Lung (tissue), 12 donors: ENCODE measurements around the gene PURB. TPM values are rescaled to one million over a fixed set of nuclear protein-coding genes. Genes with fewer than 3 reads are reported as not detected.

ENCODE experiments used
- ATAC-seq: fragments of 200-7000 bp; cut with Tn5 transposase; one replicate; pipeline ENCODE4 v1.9.1; 2020; ENCODE audit warnings: moderate number of reproducible peaks; ENCODE audit not compliant: insufficient read depth, low FRiP score
- DNase-seq, 3 donors: peaks; one replicate each; pipeline ENCODE4 v3.0.0-alpha.2; 2013 to 2017
- H3K27ac ChIP-seq, 2 donors: one replicate each; pipeline ENCODE4 v1.5.1; 2013; ENCODE audit warnings: mild to moderate bottlenecking in 2 of 2, moderate library complexity in 2 of 2, control low read depth in 1 of 2, inconsistent platforms in 1 of 2, low read depth in 1 of 2, low read length in 1 of 2
- H3K27me3 ChIP-seq, 3 donors: one replicate each; pipeline ENCODE4 v1.5.1; 2013; ENCODE audit warnings: low read length in 2 of 3; ENCODE audit not compliant: control insufficient read depth in 3 of 3, insufficient read depth in 3 of 3
- H3K36me3 ChIP-seq, 4 donors: one replicate each; pipeline ENCODE4 v1.5.1; 2013; ENCODE audit warnings: low read length in 4 of 4, mild to moderate bottlenecking in 1 of 4, moderate library complexity in 1 of 4; ENCODE audit not compliant: control insufficient read depth in 4 of 4, insufficient read depth in 4 of 4
- H3K4me1 ChIP-seq, 5 donors: one replicate each; pipeline ENCODE4 v1.5.1; 2013; ENCODE audit warnings: low read length in 5 of 5, mild to moderate bottlenecking in 2 of 5, moderate library complexity in 1 of 5; ENCODE audit not compliant: control insufficient read depth in 5 of 5, insufficient read depth in 5 of 5
- H3K4me3 ChIP-seq: one replicate; pipeline ENCODE4 v1.5.1; 2013; ENCODE audit warnings: mild to moderate bottlenecking, control low read depth, moderate library complexity
- H3K9ac ChIP-seq, 2 donors: one replicate each; pipeline ENCODE4 v1.5.1; 2013; ENCODE audit warnings: low read length in 2 of 2, control low read depth in 1 of 2; ENCODE audit not compliant: insufficient read depth in 1 of 2
- H3K9me3 ChIP-seq, 4 donors: one replicate each; pipeline ENCODE4 v1.5.1; 2013; ENCODE audit warnings: low read length in 3 of 4, mild to moderate bottlenecking in 1 of 4, moderate library complexity in 1 of 4; ENCODE audit not compliant: control insufficient read depth in 4 of 4, insufficient read depth in 3 of 4
- CTCF ChIP-seq: IDR thresholded peaks from 2 replicates; pipeline ENCODE4 v1.5.1; 2012; ENCODE audit warnings: mild to moderate bottlenecking; ENCODE audit errors: control extremely low read depth, extremely low read depth
- WGBS, 2 donors: extraction: QIAGEN DNeasy Blood & Tissue Kit; methylation state at CpG; one replicate each; pipeline ENCODE4 v1.1.7; 2013; 5-methylcytosine and 5-hydroxymethylcytosine counted together
- polyA plus RNA-seq, 2 donors: library from polyadenylated mRNA; stranded (reverse); fragments of 200-250 nt; gene quantifications; one replicate each; pipeline ENCODE4 v1.2.1, GENCODE V29; 2013
- total RNA-seq, 2 donors: library from RNA; depleted of rRNA in 1 of 2; stranded (reverse); fragments of >200 nt in 1 of 2; gene quantifications; one replicate each; pipeline ENCODE4 v1.2.1, GENCODE V29; 2014 to 2021
- donor health status: control.
- donor health status: control.
- donor health status: Bipolar disorder and iron deficiency.
- donor health status: healthy.
- donor health status: DM: yes; HTN: yes; CAD: no.

Gene PURB
- total and polyA plus RNA-seq, 4 donors, result 7.9 to 48.9 (median 15.6) TPM

- Histone ChIP-seq H3K27ac (peak overlapping the region in 1 of 2 donors; percentile 64), H3K9ac (peak overlapping the region in 1 of 2 donors; percentile 67), H3K36me3 (peaks cover 0 to 18% (median 8%) of the 10 kb centered on the region in 4 donors), H3K4me3 (no peak overlapping the region), H3K9me3 (no peaks in the 10 kb centered on the region), H3K27me3 (no peaks in the 10 kb centered on the region), H3K4me1 (peaks cover 0 to 49% (median 25%) of the 10 kb centered on the region in 5 donors)
- ATAC-seq, result no peak
- DNase-seq, result peak in 2 of 3 donors; percentile 35 to 56
- no peak for TF ChIP-seq CTCF
These were observed 3.7 kb downstream of the PURB start for GRCh38 chr7:44881610-44882009.

- Histone ChIP-seq H3K9me3 (no peaks in the 10 kb centered on the region), H3K4me3 (no peak overlapping the region), H3K9ac (peak overlapping the region in 1 of 2 donors; percentile 50), H3K27ac (no peak overlapping the region), H3K4me1 (peaks cover 0 to 47% (median 28%) of the 10 kb centered on the region in 5 donors), H3K27me3 (no peaks in the 10 kb centered on the region), H3K36me3 (peaks cover 0 to 18% (median 8%) of the 10 kb centered on the region in 4 donors)
- TF ChIP-seq CTCF, result no peak
- no peak for ATAC-seq
- 30 to 70% methylated on average over 1 of the region's 1 CpG for WGBS, 2 donors
- DNase-seq, result peak in 2 of 3 donors; percentile 24 to 38
These were observed 4.2 kb downstream of the PURB start for GRCh38 chr7:44881066-44881600.

- WGBS, 2 donors, result 20% methylated on average over 4 of the region's 4 CpGs
- H3K27me3 ChIP-seq, result no peaks in the 10 kb centered on the region
- TF ChIP-seq CTCF, result no peak
- H3K9me3 ChIP-seq, result no peaks in the 10 kb centered on the region
- H3K27ac ChIP-seq, result peak overlapping the region in 1 of 2 donors; percentile 16
- ATAC-seq (no peak), DNase-seq (no peak)
- H3K4me3 ChIP-seq, result no peak overlapping the region
- peak overlapping the region in 1 of 2 donors; percentile 50 for H3K9ac ChIP-seq
- peaks cover 0 to 18% (median 8%) of the 10 kb centered on the region in 4 donors for H3K36me3 ChIP-seq
- H3K4me1 ChIP-seq, result peaks cover 0 to 43% (median 28%) of the 10 kb centered on the region in 5 donors
These were observed 4.9 kb downstream of the PURB start for GRCh38 chr7:44880317-44881018.
